OCI-LY3 (cell line): ENCODE results near the gene CMTM4.

Experiments used
- CTCF ChIP-seq: fragments of 200-600, 300-600 bp; sonication (generic); IDR thresholded peaks from 2 replicates; pipeline ENCODE4 v1.5.1; 2014; ENCODE audit warnings: antibody characterized with exemption, low read length, low read depth
- EZH2phosphoT487 ChIP-seq: fragments of 200-600 bp; shearing (Covaris generic); IDR thresholded peaks from 2 replicates; pipeline ENCODE4 v1.6.1; 2018; ENCODE audit warnings: antibody characterized with exemption, mixed run types, low read depth

GRCh38 chr16:66701026-66701425 is 4.5 kb upstream of the CMTM4 start:
- TF ChIP-seq CTCF (no peak), EZH2phosphoT487 (no peak)
